ENCODE data around the gene P2RX1.
"Not testable (repeated sequence)": the region's sequence is repeated elsewhere in the genome, so short reads cannot be mapped to it uniquely, and the experiment has no call there.

Gene P2RX1

DNA sequence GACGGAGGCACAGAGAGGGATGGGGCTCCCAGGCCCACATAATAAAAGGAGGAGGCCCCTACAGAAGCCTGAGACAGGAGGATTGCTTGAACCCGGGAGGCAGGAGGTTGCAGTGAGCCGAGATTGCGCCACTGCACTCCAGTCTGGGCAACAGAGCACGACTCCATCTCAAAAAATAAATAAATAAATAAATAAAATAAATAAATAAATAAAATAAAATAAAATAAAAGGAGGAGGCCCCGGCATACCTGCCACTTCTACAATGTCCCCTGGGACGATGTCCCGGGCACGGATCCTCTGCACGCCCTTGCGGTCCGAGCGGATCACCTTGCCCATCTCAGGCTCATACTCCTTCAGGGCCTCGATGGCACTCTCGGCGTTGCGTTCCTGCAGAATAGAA lies 34.7 kb upstream of the P2RX1 start:
- no peak for FAIRE-seq

DNA sequence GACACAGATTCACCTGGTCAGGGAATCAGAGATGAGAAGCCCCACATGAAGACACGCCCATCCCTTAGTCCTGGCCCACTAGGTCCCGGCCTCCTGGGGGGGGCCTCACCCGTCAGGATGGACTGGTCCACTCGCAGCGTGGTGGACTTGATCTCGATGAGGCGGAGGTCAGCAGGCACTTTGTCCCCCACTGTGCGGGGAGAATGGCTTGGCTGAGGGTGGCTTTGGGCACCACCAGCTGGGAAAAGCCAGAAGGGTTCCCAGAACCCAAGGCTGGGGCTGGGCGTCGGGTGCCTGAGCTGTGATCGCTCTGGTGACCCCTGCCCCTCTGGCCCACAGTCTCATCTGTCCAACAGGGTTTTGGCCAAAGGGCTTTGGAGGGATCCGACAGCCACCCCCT lies 34.3 kb upstream of the P2RX1 start:
- no peak for FAIRE-seq

- FAIRE-seq: no peak
Measured at GRCh38 chr17:3949418-3949817, 33.2 kb upstream of the P2RX1 start.

GRCh38 chr17:3948551-3948950 lies 32.3 kb upstream of the P2RX1 start:
- not testable (repeated sequence) for FAIRE-seq

DNA sequence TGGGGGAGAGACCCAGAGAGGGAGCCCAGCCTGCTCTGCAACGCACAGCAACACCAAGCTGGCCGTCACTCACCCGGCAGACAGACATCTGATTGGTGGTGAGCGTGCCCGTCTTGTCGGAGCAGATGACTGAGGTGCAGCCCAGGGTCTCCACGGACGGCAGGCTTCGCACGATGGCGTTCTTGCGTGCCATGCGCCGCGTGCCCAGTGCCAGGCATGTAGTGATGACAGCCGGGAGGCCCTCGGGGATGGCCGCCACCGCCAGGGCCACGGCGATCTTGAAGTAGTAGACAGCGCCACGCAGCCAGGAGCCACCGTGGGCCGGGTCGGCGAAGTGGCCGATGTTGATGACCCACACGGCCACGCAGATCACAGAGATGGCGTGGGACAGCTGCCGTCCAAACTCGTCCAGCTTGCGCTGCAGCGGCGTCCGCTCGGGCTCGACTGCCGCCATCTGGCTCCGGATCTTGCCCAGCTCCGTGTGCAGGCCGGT lies 31.1 kb upstream of the P2RX1 start:
- FAIRE-seq: no peak

DNA sequence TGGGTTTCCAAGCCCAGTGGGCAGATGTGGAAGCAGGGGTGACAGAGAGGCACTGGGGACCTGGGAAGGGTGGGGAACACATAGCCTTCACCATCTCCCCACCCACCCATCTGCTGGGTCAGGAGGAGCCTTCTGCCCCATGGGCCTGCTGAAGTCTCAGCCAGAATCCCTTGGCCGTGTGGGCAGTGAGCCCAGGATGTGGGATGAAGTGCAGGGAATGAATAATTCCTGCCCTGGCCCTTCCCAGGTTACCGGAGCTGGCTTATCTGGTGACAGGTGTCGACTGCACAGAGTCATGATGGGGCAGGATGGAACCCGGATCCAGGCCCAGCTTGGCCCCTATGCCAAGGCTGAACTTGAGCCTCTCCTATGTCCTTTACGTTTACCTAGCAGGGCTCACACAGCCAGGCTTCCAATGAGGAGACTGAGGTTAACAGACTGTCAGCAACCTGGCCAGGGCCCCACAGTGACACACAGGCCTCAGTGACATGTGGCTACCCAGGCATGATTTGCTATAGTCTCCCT lies 30.5 kb upstream of the P2RX1 start:
- no peak for FAIRE-seq

DNA sequence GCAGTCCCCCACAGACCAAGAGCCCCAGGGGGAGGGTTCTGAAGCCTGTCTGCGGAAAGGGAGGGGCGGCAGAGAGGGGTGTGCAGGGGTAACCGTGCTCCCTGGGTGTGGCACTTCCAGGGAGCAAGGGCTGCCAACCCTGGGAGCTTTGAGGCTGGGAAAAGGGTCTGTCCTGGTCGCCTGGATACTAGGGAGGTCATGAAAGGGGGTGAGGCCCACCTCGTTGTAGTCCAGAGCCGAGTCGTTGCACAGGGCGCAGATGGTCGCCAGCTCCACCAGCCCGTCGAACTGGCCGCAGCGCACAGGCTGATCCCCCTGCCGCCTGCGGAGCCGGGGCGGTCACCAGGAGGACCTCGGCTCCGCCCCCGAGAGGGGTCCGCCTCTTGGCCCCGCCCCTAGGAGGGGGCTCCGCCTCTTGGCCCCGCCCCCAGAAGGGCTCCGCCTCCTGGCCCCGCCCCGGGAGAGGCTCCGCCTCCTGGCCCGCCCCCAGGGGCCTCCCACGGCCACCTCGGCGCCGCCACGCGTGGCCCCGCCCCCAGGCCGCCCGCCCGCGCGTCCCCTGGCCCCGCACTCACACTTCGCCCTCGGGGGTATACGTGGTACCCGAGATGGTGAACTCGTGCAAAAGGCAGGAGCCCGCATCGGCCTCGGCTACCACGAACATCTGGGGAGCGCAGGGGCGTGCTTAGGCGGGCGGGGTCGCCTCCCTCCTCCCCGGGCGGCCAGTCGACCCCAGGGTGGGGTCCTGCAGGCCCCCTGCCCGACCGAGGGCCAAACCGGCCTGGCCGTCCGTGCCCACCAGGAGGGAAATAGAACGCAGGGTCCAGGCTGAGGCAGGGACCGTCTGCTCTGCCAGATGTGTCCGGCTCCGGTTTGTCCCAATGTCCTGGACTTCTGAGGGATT lies 28.5 kb upstream of the P2RX1 start:
- no peak for FAIRE-seq

GRCh38 chr17:3943240-3943891 lies 27.1 kb upstream of the P2RX1 start:
- FAIRE-seq: no peak

- FAIRE-seq: no peak
Measured at GRCh38 chr17:3940965-3941698, 24.9 kb upstream of the P2RX1 start.

DNA sequence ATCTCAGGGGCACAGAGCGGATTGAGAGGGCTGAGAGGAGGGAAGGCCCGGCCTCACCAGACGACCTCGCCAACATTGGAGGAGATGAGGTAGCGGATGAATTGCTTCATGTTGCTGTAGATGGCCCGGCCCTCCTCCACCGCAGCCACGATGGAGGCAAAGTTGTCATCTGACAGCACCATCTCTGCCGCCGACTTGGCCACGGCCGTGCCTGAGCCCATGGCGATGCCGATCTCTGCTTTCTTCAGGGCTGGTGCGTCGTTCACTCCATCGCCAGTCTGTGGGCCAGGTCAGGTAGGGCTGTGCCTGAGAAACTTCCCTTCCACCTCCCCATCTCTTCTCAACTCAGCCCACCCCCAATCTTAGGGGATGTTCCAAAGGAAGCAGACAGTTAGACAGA lies 21.1 kb upstream of the P2RX1 start:
- no peak for FAIRE-seq

- no peak for FAIRE-seq
Measured at GRCh38 chr17:3935825-3936355, 19.6 kb upstream of the P2RX1 start.

DNA sequence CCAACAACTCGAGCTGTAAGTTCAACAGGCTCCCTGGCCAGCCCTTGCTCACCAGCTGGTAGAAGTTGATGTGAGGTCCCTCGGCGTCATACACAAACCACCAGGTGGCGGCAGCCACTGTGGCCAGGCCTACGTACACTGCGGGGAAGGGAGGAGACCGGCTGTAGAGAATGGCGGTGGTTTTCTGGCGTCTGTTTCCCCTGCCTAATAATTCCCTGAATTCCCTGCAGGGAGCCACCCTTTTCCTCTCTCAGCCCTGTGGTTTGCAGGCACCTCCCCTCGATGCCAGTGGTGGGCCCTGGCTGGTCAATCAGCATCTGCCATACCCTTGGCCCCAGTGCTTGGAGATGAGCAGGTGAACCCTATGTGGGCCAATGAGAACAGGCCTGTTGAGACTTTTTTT lies 18.9 kb upstream of the P2RX1 start:
- no peak for FAIRE-seq

- FAIRE-seq: no peak
Measured at GRCh38 chr17:3929764-3930163, 13.5 kb upstream of the P2RX1 start.

DNA sequence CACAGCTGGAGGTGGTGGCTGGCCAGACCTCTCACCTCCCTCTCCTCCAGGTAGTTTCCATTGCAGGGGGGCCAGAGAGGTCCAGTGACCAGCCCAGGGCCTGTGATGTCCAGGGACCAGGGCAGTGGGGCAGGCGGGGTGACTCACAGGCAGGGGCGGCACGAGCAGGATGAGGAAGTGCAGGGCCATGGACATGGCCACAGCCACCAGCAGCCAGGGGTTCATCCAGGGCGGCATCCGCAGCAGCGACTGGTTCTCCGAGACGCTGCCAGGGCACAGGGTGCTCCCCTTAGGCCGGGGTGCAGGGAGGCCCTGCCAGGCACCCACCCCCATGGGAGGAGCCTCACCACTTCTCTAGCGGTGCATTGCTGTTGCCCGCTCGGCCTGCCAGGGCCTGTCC lies 12.9 kb upstream of the P2RX1 start:
- no peak for FAIRE-seq

DNA sequence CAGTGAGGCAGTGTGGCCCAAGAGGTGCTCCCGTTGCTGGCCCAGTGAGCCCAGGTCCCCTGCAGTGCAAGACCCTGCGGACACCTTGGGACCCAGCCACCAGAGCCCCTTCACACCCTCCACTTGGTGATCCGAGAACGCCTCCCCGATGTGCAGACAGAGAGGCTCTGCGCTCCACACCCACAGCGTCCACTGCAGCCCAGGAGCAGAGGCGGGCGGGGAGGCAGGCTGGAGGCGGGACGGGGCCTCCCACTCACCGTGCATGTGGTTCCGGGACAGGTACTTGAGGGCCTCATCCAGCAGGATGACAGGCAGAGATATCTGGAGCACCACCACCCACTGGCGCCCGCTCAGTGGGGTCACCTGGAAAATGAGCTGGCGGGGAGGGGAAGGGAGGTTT lies 12.1 kb upstream of the P2RX1 start:
- no peak for FAIRE-seq

DNA sequence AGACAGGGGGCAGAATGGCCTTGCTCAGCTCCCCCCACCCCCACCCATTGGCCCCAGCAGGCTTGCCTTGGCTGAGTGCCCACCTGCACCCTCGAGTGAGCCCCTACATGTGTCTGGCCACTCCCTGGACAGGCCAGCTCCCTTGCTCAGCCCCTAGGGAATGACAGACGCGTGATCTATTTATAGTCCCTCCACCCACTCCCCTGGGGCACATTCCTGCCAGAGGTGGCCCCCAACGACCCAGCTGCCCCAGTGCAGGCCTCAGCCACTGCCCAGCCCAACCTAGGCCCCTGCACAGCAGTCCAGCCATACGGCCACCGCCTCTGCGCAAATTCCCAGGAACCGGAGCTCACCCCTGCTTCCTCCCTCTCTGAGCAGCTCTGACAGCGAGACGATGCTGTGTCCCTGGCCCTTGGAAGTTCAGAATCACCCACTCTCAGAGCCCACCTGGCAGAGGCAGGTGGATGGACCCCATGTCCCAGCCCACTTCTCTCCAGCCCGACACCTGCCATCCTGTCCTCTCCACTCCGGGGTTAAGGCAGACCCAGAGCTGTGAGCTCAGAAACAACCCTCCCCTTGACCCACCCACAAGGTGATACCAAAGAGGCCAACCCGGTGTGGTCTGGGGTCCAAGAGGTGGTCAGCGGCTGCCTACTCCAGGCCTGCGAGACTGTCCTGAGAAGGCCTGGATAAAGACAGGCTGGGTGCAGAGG lies 11.5 kb upstream of the P2RX1 start:
- no peak for FAIRE-seq

DNA sequence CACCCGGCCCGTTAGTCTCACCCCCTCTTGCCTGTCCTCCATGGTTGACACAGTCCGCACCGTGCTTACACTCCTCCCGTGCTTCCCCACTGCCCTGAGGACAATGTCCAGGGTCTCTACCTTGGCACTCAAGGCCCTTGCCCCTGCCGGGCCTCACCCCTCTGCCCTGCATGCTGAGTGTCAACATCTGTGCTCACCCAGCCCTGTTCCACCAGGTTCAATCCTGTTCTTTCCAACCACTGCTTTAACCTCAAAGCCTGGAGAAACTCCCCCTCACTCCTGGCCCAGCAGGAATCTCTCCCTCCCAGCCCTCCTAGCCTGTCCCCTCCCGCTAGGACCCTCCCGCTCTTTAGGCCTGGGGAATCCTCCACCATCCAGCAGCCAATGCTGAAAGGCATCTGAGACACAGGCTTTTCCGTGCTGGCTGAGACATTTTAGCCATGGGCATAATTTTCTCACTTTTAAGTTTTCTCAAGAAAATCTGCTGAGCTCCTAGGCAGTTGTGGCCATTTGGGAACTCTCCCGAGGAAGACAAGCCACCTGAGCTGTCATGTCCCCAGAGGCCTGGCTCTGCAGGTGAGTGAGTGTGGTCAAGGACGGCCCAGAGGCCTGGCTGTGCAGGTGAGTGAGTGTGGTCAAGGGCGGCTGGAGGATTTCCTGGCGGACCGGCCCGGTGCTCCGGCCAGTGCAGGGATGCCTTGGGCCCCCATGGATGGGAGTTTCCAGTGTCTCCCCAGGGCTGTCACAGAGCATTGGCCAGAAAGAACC lies 10.8 kb upstream of the P2RX1 start:
- no peak for FAIRE-seq

DNA sequence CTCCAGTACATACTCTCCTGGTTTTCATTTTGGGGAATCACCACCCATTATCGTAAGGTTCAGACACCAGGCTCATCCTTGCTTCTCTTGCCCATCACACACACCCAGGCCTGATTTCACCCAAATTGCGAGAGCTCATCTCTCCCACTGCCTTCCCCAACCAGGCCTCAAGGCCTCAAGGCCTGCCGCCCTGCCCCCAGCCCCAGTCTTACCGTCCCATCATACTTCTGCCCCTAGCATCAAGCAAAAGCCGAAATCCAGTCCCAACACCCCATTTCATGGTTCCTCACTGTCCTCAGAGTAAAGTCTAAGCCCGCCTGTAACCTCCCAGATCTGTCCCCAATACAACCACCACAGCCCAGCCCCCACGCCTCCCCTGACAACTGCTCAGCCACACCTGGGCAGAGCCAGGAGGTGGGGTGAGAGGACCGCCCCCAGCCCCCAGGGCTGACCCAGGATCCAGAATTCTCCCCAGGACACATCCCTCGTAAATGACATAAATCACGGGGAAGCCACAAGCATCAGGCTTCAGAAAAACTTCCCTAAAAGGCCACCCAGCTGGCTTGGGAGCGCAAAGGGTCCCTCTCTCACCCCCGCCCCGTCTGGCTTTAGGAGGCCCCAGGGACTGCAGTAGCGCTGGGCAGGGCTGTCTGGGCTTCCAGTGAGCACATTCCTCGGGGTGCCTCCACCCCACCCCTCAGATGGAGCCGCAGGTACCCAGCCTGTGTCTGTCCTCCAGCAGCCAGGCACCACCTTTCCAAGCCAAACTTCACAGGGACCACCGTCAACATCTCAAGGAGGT lies 9.6 kb upstream of the P2RX1 start:
- no peak for FAIRE-seq

- FAIRE-seq: no peak
Measured at GRCh38 chr17:3924512-3925350, 8.5 kb upstream of the P2RX1 start.
